ENCODE data around the gene WDR19.
"Not testable (repeated sequence)": the region's sequence is repeated elsewhere in the genome, so short reads cannot be mapped to it uniquely, and the experiment has no call there.

The WDR19 gene

DNA sequence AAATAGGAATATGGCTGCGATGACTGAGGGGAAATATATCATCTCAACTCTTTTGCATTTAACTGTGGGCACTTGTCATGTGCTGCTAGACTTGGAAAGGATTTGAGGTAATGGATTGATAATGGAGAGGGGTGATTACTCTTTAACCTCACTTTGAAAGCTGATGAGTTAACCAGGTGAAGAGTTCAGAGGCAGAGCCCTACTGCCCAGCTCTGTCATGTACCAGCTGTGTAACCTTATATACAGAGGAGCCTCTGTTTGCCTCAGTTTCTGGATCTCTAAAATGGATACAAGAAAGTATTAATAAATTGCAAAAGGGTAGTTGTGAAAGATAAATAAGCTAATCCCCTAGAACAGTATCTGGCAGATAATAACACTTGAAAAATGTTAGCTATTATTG, 51.5 kb downstream of the WDR19 start:
- FAIRE-seq = no peak

DNA sequence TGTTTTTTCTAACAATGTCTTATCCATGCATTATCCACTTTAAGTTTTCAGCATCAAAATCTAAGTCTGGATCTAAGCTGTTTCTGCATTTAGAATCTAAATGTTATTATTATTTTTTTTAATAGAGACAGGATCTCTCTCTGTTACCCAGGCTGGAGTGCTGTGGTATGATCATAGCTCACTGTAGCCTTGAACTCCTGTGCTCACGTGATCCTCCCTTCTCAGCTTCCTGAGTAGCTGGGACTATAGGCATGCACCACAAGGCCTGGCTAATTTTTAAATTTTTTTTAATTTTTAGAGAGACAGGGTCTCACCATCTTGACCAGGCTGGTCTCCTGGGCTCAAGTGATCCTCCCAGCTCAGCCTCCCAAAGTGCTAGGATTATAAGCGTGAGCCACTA, 52.7 kb downstream of the WDR19 start:
- no peak for FAIRE-seq

DNA sequence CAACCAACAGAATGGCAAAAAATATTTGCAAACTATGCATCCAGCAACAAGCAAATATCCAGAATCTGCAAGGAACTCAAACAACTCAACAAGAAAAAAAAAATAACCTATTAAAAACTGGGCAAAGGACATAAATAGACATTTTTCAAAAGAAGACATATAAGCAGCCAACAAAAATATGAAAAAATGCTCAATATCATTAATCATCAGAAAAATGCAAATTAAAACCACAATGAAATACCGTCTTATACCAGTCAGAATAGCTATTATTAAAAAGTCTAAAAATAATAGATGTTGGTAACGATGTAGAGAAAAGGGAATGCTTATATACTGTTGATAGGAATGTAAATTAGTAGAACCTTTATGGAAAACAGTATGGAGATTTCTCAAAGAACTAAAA, 53.4 kb downstream of the WDR19 start:
- no peak for FAIRE-seq

DNA sequence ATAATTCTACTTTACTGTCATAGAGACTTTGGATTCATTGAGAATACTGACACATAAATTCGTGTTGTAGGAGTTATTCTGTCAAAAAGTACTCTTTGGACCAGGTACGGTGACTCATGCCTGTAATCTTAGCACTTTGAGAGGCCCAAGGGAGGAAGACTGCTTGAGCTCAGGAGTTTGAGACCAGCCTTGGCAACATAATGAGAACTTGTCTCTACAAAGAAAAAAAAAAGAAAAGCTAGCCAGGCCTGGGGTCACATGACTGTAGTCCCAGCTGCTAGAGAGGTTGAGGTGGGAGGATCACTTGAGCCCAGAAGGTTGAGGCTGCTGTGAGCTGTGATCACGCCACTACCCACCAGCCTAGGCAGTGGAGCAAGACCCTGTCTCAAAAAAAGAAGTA, 54.9 kb downstream of the WDR19 start:
- no peak for FAIRE-seq

DNA sequence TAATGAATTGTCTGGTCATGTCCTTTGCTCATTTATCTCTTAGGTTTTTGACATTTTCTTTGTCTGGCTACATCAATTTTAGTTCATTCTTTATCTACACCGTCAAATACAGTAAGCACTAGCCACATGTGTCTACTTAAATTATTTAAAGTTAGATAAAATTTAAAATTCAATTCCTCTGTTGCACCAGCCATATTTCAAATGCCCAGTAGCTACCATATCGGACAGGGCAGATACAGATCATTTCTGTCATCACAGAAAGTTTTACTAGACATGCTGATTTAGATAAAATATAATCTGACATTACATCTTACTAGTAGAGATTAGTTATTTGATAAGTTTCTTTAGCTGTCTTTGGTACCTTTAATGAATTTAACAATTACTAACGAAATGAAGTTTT, 61.1 kb downstream of the WDR19 start:
- no peak for FAIRE-seq

DNA sequence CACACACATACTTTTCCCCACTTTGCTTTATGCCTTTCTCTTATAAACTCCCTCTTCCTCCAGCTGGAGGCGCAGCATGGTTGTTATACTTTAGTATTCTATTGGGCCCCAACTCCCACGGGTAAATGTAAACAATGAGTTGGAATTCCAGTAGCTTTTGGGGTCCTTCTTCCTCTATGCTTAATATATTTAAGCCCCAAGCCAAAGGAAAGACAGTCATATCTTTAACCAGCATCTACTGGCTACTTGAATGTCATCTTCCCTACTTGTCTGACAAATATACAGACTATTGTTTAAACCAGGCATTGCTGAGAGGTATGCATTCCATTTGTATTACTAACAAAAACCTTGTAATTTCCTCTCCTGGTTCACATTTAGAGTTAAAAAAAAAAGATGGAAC, 72.9 kb downstream of the WDR19 start:
- FAIRE-seq = no peak

DNA sequence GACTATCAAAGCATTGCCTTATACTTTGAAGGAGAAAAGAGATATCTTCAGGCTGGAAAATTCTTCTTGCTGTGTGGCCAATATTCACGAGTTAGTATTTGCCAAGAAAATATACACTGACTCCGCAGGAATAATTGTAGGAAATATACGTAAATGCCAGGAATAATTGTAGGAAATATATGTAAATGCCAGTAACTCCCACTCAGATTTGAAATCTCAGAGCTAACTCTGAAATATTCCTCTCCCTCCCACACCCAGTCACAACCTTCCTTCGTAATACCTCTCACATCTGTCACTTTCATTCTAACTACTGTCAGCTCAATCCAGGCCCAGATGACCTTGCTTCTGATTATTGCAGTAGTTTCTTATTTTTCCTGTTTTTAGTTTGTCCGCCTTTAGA, 73.5 kb downstream of the WDR19 start:
- no peak for FAIRE-seq

DNA sequence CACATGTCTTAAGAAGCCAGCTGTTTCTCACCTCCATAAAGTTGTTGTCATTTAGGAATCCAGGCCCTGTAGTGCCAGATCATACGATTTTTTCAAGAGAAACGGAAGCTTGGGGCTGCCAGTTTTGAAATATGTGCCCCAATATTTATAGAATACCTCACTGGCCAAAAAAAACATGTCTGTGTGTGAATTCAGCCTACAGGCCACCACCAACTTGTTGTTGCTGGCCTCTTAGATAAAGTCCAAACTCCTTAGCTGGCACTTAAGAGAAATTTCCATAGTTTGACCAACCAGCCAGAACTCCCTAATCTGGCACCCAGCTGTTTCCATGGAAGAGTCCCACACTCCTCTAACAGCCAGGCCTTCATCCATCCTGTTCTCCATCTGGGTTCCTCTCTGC, 74.1 kb downstream of the WDR19 start:
- FAIRE-seq = no peak

DNA sequence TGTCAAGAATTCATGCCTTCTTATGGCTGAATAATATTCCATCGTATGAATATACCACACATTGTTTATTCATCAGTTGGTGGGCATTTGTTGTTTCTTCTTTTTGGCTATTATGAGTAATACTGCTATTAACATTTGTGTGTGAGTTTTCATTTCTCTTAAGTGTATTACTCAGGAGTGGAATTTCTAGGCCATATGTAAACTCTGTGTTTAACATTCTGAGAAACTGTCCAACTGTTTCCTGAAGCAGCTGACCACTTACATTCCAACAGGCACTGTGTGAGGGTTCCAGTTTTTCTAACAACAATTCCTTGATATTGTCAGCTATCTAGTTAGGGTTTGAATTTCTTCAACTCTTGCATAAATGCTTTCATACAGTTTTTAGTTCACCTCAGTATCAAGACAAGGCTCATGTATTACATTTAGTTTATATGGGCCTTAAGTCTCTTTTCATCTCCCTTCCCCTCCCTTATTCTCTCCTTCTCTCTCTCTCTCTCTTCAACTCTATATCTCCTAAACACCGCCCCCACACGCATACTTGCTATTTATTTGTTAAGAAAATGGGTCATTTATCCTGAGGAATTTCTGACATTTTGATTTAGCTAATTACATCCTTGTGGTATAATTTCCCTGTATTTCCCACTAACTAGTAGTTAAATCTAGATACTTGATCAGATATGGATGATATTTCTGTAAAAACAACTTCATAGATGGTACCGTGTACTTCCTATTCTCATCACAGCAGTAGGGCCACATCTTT, 77.4 kb downstream of the WDR19 start:
- no peak for FAIRE-seq

DNA sequence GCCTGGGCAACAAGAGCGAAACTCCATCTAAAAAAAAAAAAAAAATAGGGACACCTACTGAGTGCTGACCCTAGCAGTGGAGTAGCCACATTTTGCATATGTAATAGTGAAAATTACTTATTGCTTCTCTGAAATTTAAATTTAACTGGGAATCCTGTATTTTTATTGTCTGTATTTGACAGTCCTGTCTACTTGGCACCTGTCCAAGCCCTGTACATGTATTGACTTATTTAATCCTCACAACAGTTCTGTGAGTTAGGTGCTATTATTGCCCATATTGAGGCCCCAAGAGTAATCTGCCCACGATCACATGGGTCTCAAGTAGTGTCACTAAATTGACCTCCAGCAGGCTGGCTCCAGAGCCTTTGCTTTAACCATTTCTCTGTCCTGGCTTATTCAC, 81.6 kb downstream of the WDR19 start:
- FAIRE-seq = no peak

DNA sequence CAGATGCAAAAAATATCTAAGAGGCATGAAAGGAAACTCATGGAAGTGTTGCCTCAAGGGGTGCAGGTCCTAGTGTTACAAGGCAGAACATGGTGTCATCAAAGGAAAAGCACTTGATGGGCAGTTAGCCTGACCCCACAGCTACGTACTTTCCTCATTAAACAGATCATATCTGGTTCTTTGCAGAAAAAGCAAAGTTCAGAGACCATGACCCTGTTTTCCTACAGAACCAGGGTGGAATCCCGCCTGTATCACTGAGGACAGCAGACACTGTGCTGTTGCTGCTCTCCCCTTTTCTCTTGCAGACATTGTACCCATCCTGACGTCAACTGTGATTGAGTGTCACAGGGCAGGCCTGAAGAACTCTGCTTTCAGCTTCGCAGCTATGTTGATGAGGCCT, 92.2 kb downstream of the WDR19 start:
- no peak for FAIRE-seq

DNA sequence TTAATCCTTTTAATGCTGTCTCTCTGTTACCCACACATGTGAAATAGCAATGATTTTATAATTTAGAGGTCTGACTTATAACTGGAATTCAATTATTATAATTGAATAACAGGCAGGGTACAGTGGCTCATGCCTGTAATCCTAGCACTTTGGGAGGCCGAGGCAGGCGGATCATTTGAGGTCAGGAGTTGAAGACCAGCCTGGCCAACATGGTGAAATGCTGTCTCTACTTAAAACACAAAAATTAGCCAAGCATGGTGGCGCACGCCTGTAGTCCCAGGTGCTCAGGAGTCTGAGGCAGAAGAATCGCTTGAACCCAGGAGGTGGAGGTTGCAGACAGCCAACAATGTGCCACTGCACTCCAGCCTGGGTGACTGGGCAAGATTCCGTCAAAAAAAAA, 95.3 kb downstream of the WDR19 start:
- not testable (repeated sequence) for FAIRE-seq

DNA sequence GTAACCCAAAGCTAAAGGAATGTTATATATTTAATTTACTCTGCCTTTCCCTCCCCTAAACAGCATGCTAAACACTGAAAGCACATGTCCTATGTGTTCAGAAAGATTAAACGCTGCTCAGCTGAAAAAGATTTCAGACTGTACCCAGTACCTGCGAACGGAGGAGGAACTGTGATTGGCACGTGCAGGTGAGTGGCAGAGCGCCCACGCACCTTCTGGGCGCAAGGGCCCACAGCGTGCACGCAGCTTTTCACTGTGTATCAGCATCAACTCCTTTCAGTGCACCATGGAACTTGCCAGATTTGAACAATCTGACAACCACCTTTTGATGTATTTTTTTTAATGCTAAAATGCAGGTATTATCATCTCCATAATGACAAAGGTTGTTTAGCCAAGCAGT, 96.1 kb downstream of the WDR19 start:
- FAIRE-seq = no peak

DNA sequence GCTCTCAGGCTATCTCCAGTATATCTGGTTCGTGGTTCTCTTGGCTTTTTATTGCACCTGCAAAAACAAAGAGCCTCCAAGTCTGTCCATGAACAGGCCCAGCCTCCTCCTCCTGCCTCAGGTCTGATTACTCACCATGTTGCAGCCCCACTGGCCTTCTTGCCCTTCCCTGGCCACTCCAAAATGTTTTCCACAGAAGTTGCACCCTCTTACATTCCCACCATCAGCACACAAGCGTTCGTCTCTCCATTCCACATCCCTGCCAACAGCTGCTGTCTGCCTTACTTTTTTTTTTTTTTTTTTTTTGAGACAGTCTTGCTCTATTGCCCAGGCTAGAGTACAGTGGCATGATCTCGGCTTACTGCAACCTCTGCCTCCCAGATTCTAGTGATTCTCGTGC, 97.1 kb downstream of the WDR19 start:
- no peak for FAIRE-seq

DNA sequence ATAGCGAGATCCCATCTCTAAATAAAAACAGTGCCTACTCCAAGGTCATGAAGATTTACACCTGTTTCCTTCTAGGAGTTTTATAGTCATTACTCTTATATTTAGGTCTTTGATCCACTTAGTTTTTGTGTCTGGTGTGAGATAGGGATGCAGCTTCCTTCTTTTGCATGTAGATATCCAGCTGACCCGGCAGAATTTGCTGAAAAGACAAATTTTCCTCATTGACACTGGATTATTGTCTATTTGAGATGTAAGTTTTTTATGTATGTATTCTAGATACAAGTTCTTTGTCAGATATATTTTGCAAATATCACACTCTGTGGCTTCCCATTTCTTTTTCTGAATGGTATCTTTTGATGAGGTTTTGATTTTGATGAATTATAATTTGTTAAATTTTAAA, 98.4 kb downstream of the WDR19 start:
- FAIRE-seq = no peak

DNA sequence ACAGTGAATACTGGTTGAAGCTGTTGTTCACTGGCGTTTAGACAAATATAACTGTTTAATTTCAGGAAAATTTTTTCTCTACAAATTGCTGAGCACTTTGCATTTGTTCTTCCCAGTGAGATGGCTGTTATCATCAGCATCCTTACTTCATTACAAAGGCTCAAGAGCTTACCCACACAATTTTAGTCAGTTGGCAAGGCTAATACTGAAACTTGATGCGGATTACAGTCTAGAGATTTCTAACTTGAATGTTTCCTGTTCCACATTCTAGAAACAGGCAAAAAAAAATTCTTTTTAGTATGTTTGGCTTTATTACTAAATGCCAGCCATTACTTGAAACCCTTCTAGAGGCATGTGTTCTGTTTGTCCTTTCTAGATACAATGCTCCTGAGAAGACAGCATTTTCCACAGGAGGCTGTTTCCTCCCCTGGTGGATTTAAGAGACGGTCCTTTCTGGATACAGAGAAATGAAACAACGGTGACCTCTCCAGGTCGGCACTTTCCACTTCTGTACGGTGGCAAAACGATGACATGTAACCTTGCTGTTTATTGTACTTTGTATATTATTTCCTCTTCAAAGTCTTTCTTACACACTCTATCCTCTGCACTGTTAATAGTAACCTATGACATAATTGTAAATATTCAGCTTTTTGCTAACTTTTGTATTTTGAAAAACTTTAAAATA, 102.9 kb downstream of the WDR19 start:
- no peak for FAIRE-seq

DNA sequence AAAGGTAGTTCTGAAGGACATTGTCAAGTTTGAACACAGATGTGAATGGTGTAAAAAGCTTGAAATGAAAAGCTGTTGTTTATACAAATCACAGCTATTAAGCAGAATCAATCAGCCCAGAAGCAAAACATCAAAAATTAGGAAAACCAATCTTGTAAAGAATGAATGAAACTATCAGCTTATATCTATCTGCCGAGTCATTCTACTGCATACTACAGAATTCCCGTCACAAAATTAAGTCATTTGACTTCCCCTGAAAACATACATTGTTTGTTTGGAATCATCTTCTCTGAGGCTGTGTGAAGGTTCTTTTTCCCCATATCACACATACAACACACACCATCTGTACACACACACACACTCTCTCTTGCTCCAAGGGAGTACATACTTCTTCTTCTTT, 103.5 kb downstream of the WDR19 start:
- no peak for FAIRE-seq

DNA sequence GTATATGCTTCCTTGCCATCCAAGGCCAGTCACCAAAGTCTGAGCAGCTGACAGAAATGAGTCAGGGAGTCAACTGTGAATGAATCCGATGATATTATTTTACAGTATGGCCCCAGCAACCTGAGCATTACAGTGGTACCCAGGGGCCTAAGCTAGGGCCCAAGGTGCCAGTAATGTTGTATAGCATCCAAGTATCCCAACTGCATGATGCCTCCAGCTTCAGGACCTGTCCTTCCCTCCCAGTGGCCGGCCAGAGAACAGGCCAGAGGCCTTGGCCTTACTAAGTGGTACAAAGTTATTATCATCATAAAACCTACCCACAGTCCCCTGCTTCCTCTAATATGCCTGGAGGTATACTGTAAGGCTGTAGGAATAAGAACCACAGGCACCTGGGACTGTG, 103.9 kb downstream of the WDR19 start:
- FAIRE-seq = no peak

DNA sequence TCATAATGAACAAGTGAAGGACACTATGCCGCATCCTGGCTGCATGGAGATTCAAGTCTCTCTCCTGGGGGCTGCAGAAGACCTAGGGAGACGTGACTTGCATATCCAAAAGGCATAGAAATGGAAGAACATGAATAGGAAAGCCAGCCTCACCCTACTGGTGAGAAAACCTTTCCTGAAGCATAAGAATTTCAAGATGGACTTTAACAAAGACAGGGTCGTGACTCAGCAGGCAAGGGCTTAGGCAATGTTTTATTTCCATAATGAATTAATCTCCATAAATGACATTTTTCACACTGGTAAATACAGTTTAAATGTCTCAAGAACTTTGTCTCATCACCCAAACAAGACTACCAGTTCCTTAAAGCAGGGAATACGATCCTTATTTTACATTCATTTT, 104.9 kb downstream of the WDR19 start:
- FAIRE-seq = no peak

DNA sequence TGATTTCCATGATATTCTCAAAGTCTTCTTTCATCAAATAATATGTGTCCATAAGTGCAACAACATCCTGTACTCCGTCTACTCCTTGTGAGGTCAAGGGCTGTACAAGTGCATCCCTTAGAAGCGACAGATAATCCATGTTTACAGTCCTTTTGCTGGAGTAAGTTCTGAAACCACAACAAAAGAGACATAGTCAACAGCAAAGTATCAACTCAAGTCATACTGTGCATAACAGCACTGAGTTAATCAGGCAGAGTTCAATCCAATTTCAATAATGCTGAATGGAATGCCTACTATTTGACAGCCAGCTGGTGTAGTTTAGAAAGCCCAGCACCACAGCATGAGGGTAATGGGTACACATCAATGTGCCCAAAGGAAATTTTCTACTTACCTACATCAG, 109.4 kb downstream of the WDR19 start:
- no peak for FAIRE-seq

DNA sequence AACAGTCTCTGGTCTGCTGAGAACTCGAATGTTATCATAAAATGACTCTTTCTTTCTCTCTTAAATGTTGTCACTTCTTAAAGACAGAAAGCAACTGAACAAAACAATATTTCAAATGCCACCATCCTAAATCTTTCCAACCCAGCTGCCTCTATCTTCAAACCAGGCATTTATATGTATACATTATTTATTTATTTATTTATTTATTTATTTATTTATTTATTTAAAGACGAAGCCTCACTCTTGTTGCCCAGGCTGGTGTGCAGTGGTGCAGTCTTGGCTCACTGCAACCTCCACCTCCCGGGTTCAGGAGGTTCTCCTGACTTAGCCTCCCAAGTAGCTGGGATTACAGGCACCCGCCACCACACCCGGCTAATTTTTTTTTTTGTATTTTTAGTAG, 110.1 kb downstream of the WDR19 start:
- not testable (repeated sequence) for FAIRE-seq

DNA sequence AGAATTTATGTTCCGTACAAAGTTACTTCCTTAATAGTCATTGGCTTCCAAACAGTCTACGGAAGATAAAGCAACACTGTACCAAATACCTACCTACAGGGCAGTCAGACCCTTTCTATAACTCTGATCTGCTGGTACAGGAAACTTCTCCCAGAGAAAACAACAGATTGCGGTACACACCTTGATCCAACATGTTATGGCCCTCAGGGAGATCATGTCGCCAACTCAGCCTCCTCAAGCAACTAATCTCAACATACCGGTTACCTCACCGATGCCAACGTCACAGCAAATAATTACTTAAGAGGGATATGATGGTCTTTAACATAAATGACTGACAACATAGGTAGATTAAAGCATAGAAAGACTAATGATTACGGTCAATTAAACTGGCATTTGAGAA, 113.5 kb downstream of the WDR19 start:
- FAIRE-seq = no peak

DNA sequence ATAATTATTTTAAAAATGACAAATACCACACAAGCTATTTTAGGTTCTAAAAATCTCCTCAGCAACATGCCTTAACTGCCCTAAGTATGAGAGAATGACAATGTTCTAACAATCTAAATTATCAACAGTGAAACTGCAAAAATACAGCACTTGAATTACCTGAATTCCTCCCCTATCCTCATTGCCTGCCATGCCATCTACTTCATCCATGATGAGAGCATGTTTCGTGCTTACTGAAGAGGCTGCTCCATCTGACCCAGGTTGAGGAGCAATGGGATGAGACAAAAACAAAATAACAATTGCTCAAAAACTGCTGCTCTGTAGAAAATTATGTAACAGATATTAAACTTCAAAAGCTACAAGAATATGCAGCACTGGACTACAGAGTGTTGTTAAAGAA, 120.6 kb downstream of the WDR19 start:
- no peak for FAIRE-seq

DNA sequence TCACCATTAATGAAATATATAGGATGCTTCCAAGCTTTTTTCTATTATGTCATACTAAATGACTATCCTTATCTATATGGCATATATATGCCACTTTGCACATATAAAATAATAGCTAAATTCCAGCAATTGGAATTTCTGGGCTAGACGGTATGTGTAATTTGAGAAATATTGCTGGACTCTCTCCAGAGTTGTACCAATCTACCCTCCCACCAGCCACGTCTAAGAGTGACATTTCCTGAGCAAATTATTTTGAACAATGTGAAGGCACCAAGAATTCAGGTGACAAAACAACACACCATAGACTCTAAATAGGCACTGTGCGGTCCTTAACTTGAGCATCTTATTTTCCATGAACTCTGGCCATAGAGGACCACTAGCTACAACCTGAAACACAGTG, 121.5 kb downstream of the WDR19 start:
- no peak for FAIRE-seq

DNA sequence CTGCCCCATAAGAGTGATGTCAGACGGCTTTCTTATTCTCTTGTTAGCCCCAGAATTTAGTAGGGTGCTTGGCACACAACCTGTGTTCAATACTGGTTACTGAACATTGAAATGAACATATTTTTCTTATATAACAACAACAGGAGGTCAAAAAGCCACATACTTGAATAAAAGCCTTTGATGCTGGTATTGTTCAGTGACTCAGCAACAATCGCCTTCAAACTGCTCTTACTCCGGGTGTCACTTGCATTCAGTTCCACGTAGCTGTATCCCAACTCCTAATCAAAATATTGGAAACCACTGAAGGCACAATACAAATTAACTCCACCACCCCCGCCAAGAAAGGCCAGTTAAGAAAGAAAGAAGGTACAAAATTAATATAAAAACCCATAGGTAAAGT, 122.3 kb downstream of the WDR19 start:
- no peak for FAIRE-seq
